GM21526 (cell line): ENCODE results near the gene SLC10A1.
"Not testable (repeated sequence)": the region's sequence is repeated elsewhere in the genome, so short reads cannot be mapped to it uniquely, and the experiment has no call there.

Experiments used
- ATAC-seq: cut with Tn5 transposase; IDR thresholded peaks from one replicate; pipeline ENCODE4 v1.9.1; 2021; ENCODE audit warnings: moderate library complexity; ENCODE audit not compliant: unreplicated experiment, low FRiP score

The SLC10A1 gene

DNA sequence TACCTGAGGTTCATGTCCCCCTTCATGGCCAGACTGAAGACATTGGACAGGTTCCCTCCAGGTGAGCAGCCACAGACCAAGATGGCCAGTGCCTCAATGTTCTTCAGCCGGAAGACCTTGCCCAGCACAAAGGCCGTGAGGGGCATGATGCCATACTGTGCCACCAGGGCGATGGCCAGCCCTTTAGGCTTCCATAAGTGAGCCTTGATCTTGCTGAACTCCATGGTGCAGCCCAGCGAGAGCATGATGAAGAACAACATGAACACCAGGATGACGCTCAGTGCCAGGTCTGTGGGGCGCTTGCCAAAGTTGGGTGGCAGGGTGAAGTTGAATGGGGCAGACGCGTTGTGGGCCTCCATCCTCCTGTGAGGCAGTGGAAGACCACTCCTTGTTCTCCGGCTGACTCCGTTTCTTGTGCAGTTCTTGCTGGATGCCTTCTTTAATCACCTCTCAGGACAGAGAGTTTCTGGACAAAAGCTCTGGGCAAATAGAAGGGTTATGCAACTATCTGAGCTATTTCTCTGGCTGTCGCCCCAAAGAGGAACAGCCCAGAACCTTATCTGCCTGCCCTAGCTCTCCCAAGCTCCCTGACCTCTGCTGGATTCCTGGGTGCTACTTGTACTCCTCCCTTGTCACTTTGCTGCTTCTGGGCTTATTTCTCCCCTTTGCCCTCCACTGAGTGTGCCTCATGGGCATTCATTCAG lies at the start of gene SLC10A1:
Gene SLC10A1, minus strand, starts transcription at position 445 of the 704 bp plus-strand sequence. Its CDS starts 86 bp downstream, at position 359.
- no peak for ATAC-seq

DNA sequence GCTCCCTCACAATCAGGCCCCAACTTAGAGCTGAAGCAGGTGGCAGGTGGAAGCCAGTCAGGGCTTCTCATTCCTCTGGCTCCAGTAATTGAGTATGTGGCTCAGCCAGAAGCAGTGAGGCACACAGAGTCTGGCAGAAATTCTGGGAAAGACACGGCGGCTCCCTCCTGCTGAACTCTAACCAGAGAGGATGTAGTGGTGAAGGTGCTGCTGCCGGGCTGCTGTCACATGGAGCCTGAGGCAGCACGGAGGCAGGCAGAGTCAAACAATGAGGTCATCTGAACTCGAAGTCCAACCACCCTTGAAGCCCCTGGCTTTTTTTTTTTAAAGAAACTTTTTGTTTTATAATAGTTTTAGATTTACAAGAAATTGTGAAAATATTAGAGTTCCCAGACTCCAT lies 48.7 kb upstream of the SLC10A1 start:
- no peak for ATAC-seq

DNA sequence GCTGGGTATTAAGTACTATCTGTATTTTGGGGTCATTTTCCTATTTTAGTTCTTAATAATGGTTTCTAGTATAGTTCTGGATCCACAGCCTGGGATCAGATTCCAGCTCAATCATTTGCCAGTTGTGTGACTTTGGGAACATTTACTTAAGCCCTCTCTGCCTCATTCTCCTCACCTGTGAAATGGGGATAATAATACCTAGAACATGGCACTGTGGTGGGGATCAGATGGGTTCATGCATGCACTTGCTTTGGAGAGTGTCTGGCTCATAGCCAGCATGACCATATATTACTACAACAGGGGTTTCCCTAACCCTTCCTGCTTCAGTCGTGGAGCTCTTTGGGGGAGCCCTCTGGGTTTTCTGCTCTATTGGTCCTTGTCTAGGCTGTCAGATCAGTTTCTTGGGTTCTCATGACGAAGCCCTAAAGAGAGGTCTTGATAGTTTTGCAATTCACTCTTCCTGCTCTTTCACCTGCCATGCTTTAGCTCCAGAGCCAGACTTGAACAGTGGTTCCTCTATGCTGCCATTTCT lies 48.1 kb upstream of the SLC10A1 start:
- no peak for ATAC-seq

DNA sequence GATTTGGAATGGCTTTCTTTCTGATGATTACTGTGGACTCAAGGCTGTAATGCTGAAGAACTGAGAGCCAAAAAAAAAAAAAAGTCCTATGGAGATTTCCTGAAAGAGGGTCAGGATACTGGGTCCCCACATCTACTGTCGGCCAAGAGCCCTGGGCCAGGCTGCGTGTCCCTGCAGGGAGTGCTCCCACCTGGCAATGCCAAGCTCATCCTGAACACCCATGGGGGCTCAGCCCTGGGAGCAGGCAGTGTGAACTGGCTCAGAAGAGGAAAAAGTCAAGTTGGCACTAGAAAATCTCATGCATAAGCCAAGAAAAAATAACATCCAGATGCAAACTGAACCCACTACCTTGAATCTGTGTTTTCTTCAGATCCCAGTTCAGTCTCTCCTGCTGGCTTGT lies 47.1 kb upstream of the SLC10A1 start:
- ATAC-seq: no peak

DNA sequence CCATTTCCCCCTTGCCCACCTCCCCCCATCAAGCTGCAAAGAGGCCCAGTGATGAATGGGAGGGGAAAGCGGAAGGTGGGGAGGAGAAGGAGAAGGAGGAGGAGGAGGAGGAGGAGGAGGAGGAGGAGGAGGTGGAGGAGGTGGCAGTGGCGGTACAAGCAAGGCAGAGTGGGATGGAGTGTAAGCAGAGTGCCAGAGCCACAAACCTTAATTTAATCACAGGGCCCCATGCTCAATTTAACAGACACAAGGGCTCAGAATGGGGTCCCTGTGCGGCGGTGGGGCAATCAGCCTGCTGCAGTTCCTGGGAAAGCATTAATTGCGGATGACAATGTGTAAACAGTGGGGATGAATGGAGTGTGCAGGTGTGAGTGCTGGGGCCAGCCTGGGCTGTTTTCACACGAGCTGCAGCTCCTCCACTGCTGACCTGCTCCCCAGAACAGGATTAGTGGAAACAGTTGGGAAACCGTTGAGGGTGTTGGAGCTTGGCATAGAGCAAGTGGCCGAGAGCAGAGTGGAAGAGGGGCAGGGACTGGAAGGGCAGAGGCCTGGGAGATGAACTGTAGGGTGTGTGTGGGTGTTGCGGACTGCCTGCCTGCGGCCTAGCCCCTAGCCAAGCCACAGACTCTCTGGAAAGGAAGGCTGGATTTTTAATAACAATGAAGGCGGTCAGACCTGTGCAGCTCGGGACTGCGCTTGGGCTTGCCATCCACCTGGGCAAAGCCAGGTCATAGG lies 45.8 kb upstream of the SLC10A1 start:
- ATAC-seq: no peak

DNA sequence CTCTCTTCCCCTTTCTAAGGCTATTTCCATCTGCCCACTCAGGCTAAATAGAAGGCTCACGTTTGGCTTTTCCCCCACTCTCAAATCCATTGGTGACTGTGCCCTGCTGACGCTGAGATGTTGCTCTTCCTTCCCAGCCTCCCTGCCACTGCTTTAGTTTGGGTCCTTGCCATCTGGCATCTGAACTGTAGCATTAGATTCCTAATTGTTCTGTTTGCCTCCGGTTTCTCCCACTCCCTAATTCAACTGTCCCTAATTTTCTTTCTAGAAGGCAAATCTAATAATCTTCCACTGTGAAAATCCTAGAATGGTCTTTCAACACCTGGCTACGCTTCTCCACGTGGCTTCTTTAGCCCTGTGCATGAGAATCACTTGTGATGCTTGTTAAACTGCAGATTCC lies 44.6 kb upstream of the SLC10A1 start:
- no peak for ATAC-seq

DNA sequence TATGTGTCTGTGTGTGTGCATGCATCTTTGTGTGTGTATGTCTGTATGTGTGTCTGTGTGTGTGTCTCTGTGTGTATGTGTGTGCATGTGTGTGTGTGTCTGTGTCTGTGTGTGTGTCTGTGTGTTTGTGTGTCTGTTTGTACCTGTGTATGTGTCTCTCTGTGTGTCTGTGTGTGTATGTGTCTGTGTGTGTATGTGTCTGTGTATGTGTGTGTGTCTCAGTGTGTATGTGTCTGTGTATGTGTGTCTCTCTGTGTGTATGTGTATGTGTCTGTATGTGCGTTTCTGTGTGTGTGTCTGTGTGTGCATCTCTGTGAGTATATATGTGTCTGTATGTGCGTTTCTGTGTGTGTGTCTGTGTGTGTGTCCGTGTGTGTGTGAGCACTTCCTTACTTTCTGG lies 42.6 kb upstream of the SLC10A1 start:
- ATAC-seq: no peak

DNA sequence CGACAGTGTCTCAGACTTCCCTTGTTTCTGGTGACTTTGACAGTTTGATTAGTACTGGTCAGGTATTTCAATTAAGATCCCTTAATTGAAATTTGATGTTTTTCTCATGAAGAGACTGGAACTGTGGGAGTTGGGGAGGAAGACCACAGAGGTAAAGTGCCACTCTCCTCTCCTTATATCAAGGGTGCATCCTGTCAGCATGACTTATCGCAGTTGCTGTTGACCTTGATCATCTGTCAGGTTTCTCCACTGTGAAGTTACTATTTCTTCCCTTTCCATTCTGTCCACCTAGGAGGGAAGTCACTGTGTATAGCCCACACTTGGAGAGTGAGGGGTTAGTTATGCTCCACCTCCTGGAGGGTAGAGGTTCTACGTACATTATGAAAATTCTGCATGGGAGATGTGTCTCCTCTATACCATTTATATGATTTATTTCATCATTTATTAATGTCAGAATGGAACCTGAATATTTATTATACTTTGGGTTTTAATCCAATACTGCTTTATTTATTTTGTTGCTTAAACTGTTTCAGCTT lies 41.9 kb upstream of the SLC10A1 start:
- no peak for ATAC-seq

DNA sequence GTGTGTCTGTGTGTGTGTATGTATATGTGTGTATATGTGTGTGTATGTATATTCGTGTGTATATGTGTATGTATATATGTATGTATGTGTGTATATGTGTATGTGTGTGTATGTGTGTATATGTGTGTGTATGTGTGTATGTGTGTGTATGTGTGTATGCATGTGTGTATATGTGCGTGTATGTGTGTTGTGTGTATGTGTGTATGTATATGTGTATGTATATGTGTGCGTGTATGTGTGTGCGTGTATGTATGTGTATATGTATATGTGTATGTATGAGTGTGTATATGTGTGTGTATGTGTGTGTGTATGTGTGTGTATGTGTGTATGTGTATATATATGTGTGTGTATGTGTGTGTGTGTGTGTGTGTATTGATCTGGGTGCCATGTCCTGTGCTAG lies 31.8 kb upstream of the SLC10A1 start:
- no peak for ATAC-seq

DNA sequence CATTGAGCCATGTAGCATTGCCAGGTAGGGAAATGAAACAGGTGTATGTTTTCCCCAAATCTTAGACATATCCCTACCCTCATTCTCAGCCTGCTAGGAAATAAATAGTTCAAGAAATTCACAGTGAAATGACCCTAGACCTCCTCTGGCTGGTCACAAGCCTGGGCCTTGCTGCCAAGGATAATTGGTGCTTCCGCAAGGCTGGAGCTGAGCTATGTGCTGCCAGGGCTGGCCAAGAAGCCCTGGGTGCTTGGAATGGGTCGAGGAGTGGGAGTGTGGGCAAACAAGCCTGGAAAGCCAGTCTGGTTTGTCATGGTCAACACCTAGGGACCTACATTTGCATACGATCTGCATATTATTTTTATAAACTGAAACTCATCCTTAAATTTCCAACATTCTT lies 31.3 kb upstream of the SLC10A1 start:
- no peak for ATAC-seq

DNA sequence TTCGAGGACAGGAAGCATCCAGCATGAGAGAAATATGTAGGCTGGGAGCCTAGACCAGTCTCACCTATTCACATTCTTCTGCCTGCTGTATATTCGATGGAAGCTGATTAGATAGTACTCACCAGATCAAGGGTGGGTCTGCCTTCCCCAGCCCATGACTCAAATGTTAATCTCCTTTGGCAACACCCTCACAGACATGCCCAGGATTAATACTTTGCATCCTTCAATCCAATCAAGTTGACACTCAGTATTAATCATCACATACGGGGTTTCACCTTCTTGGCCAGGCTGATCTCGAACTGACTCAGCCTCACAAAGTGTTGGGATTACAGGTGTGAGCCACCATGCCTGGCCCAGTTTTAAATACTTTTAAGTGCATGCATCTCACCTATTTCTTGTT lies 30.5 kb upstream of the SLC10A1 start:
- ATAC-seq: no peak

DNA sequence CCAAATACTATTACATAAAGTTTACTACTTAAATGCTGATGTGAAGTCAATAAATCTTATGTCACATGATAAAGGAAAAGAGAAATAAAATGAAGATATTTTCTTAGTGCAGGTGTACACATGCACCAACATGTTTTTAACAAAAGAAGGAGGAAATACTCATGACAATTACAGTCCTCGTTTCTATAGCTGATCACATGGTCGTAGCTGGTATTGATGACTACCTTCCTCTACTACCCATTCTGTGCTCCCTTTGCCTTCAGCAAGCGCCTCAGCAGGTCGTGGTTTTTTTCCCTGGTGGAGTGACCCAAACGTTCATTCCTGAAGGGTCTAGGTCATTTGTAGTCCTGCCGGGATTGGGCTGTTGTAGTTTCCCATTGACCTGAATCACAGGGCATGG lies 25.4 kb upstream of the SLC10A1 start:
- no peak for ATAC-seq

DNA sequence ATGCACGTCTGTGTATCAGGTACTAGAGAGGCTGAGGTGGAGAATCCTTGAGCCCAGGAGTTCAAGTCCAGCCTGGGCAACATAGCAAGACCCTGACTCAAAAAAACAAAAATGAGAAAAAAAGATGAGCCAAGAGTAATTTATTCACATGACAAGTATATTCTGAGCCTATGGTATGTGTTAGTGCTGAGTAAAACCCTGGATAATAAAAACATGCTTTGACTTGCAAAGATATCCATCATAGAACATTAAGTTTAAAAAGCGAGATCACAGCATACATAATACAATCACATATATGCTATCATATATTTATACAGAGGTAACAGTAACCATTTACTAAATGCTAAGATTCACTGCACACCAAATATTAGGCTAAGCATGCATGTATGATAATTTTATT lies 23.9 kb upstream of the SLC10A1 start:
- no peak for ATAC-seq

DNA sequence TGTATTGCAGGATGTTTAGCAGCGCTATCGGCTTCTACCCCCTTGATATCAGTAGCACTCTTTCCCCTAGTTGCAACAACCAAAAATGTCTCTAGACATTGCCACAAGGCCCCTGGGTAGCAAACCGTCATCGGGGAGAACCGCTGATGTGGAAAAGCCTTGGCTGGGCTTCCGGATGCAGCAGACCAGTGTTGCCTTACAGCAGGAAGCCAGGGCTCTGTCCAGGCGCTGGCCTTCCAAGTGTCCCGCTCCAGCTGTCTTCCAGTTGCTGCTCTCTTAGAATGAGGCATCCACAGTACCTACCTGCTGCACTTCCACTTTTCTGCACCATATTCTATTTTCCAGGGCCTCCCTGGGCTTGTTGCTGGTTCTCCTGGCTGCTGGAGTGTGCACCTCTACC lies 22.6 kb upstream of the SLC10A1 start:
- ATAC-seq: no peak

DNA sequence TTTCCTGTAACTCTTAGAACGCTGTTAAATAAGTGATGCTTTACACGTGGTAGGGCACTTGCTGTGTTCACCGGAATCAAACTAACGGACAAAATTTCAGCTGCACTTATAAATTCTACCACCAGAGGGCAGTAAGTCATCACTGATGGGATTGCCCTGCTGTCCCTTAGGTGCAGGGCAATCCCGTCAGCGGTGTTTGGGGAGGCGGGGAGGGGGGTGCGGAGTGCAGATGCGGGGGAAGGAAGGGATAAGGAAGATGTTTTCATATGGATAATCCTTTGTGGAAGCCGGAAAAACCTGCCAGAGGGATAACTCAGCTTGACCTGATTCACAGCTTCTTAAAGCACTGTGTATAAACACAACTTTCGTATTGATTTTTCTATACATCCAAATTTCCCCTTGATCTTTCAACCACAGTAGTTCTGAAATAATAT lies 21.7 kb upstream of the SLC10A1 start:
- no peak for ATAC-seq

DNA sequence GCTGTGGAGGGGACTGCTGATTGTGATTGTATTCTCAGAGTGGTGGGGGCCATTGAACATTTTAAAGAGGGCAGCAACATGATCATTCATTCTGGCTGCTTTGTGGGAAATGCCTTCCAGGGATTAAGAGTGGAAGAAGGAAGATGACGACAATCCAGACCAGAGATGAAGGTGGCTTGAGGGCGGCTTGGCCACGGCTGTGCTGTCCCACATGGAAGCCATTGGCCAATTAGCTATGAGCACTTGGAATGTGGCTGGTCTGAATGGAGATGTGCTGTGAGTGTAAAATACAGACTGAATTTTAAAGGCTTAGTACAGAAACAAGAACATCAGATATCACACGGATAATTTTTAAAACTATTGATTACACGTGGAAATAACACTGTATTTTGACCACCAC lies 19.2 kb upstream of the SLC10A1 start:
- no peak for ATAC-seq

DNA sequence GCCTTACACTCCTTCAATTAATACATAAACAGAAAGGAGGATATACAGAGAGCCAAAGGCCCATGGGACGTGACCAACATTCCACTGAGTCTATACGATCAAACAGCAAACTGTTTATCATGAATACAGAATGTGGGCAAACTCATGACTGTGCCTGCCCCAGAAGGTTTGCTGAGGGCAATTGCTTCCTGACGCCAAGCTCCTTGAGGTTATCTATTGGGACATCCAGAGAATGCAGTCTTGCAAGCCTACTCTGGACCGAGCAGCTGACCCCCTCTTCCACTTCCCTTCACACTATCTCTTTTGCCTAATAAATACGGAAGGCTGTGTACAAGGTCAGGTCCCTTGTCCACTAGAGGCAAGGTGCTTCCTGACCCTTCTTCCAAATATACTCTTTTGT lies 18.5 kb upstream of the SLC10A1 start:
- no peak for ATAC-seq

DNA sequence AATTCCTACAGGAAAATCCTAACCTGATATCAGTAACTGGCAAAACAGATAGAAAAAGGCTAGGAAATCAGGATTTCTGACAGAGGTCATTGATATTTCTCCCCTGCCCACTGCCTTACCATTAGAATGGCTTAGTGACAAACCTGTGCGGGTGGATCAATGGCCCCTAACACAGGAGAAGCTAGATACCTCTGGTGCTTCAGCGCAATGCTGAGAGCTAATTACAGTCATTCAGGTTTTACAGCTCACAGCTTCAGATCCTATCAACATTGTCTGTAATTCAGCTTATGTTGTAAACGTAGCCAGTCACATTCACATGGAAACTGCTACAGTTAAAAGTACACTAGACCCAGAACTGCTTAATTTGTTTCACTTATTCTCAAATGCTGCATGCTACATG lies 17.4 kb upstream of the SLC10A1 start:
- ATAC-seq: no peak

DNA sequence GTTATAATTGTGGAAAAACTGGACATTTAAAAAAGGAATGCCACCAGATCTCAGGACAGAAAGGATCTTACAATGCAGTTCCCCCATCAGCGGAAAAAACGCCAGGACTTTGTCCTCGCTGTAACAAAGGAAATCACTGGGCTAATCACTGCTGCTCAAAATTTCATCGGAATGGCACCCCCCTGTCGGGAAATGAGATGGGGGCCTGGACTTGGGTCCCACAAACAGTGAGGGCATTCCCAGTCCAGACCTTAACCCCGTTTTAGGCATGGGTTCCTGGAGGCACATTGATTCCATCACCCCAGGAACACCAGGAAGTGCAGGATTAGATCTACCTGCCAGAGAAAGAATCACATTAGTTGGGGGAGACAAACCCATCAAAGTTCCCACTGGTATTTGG lies 16.3 kb upstream of the SLC10A1 start:
- ATAC-seq: not testable (repeated sequence)

DNA sequence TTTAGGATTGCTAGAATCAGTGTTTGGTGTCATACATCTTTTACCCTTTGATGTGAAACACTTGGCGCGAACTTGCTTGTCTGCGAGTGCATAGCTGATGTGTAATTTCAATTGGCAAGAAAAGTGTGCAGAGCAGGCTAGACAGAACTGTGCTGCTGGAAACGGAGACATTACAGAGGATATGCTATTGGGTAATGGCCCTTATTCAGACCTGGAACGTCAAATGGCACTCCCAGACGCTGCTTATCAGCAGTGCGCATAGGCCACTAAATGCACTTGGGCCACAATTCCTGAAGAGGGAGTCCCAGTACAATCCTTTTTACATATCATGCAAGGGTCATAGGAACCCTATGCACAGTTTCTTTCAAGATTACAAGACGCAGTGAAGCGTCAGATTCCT lies 15.7 kb upstream of the SLC10A1 start:
- no peak for ATAC-seq

DNA sequence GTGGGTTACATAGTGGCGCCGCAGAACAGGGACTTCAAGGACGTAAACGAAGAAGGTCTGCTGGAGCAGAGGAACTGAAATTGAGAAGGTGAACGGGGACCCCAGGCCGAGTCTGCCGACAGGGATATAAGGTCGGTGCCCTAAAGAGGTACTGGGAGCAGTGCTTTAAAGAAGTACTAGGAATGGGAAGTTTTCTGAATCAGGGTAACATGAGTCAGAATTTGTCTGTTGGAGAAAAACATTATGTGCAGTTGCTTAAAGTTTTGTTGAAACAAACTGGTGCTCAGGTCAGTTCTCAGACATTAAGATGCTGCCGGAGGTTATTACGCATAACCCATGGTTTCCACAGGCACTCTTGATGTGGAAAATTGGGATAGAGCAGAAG lies 14.8 kb upstream of the SLC10A1 start:
- no peak for ATAC-seq
